Keratinocyte (primary cell): Measurements from ENCODE around the gene GET3.

Experiments
- CTCF ChIP-seq, 3 experiments: IDR thresholded peaks in 1 of 3; conservative IDR thresholded peaks in 1 of 3; optimal IDR thresholded peaks in 1 of 3; 2 replicates in 2 of 3; 3 replicates in 1 of 3; pipeline versions ENCODE3 to v1.5.1; 2011; ENCODE audit warnings: low read length in 3 of 3, mild to moderate bottlenecking in 3 of 3, moderate library complexity in 2 of 3, control low read depth in 1 of 3, inconsistent platforms in 1 of 3; ENCODE audit not compliant: insufficient read depth in 2 of 3; ENCODE audit errors: extremely low read depth in 1 of 3
- EZH2 ChIP-seq: IDR thresholded peaks from one replicate; pipeline ENCODE4 v1.6.1; 2012; ENCODE audit warnings: inconsistent platforms, mild to moderate bottlenecking, low read length, moderate library complexity

GRCh38 chr19:12695997-12696365 is 41.3 kb upstream of the GET3 start:
- TF ChIP-seq CTCF (optimal IDR thresholded peaks at IDR 0.05 in 1 of 3, IDR thresholded peaks at IDR 0.05 in 1 of 3, conservative IDR thresholded peaks at IDR 0.05 in 1 of 3; ENCODE audit: extremely low read depth in 1 of 3, insufficient read depth in 2 of 3, low read length in 3 of 3) = no peak
- TF ChIP-seq EZH2 = no peak
